ENCODE results near the gene CYP51A1.
"Not testable (repeated sequence)": the region's sequence is repeated elsewhere in the genome, so short reads cannot be mapped to it uniquely, and the experiment has no call there.

Gene CYP51A1

GRCh38 chr7:92131093-92131492 lies 3.2 kb downstream of the CYP51A1 start:
- no peak for DNase-seq (ENCODE audit: low read depth)

- no peak for DNase-seq (ENCODE audit: low read depth)
Observed at GRCh38 chr7:92121681-92122080, 12.6 kb downstream of the CYP51A1 start.

GRCh38 chr7:92119213-92119759 lies 15.0 kb downstream of the CYP51A1 start:
- no peak for DNase-seq (ENCODE audit: low read depth)

GRCh38 chr7:92116949-92117348 lies 17.3 kb downstream of the CYP51A1 start:
- DNase-seq (ENCODE audit: low read depth) = no peak

- DNase-seq (ENCODE audit: low read depth) = no peak
Observed at GRCh38 chr7:92115821-92116220, 18.5 kb downstream of the CYP51A1 start.

GRCh38 chr7:92110857-92111256 lies 23.4 kb downstream of the CYP51A1 start:
- no peak for DNase-seq (ENCODE audit: low read depth)

GRCh38 chr7:92108821-92109220 lies 25.5 kb downstream of the CYP51A1 start:
- no peak for DNase-seq (ENCODE audit: low read depth)

GRCh38 chr7:92102862-92103261 lies 31.4 kb downstream of the CYP51A1 start:
- peak; percentile 49 for DNase-seq (ENCODE audit: low read depth)

GRCh38 chr7:92100534-92100933 lies 33.7 kb downstream of the CYP51A1 start:
- no peak for DNase-seq (ENCODE audit: low read depth)

- DNase-seq (ENCODE audit: low read depth) = no peak
Observed at GRCh38 chr7:92095380-92095779, 38.9 kb downstream of the CYP51A1 start.

- peak; percentile 50 for DNase-seq (ENCODE audit: low read depth)
Observed at GRCh38 chr7:92092210-92092609, 42.1 kb downstream of the CYP51A1 start.

- no peak for DNase-seq (ENCODE audit: low read depth)
Observed at GRCh38 chr7:92088266-92088665, 46.0 kb downstream of the CYP51A1 start.

- DNase-seq (ENCODE audit: low read depth) = not testable (repeated sequence)
Observed at GRCh38 chr7:92083922-92084321, 50.4 kb downstream of the CYP51A1 start.

GRCh38 chr7:92076509-92076908 lies 57.8 kb downstream of the CYP51A1 start:
- no peak for DNase-seq (ENCODE audit: low read depth)

- DNase-seq (ENCODE audit: low read depth) = peak; percentile 12
Observed at GRCh38 chr7:92075455-92076158, 58.7 kb downstream of the CYP51A1 start.

GRCh38 chr7:92072708-92073107 lies 61.6 kb downstream of the CYP51A1 start:
- no peak for DNase-seq (ENCODE audit: low read depth)

- DNase-seq (ENCODE audit: low read depth) = no peak
Observed at GRCh38 chr7:92072121-92072520, 62.2 kb downstream of the CYP51A1 start.

- DNase-seq (ENCODE audit: low read depth) = no peak
Observed at GRCh38 chr7:92071032-92071431, 63.2 kb downstream of the CYP51A1 start.

- no peak for DNase-seq (ENCODE audit: low read depth)
Observed at GRCh38 chr7:92064438-92065029, 69.7 kb downstream of the CYP51A1 start.
